GM12872 (cell line): ENCODE data around the gene GNAT1.

Experiments
- CTCF ChIP-seq: IDR thresholded peaks from 3 replicates; pipeline ENCODE4 v1.5.1; 2011; ENCODE audit warnings: low read depth, mild to moderate bottlenecking, low read length, moderate library complexity; ENCODE audit not compliant: insufficient read depth

Gene GNAT1

GRCh38 chr3:50213373-50213772, 22.0 kb downstream of the GNAT1 start:
- TF ChIP-seq CTCF, result no peak

GRCh38 chr3:50214824-50215223, 23.4 kb downstream of the GNAT1 start:
- TF ChIP-seq CTCF, result no peak

- no peak for TF ChIP-seq CTCF
Observed at GRCh38 chr3:50215529-50215928, 24.1 kb downstream of the GNAT1 start.

- no peak for TF ChIP-seq CTCF
Observed at GRCh38 chr3:50217681-50218080, 26.3 kb downstream of the GNAT1 start.

GRCh38 chr3:50218448-50218847, 27.0 kb downstream of the GNAT1 start:
- no peak for TF ChIP-seq CTCF

- TF ChIP-seq CTCF, result no peak
Observed at GRCh38 chr3:50219285-50219684, 27.9 kb downstream of the GNAT1 start.

- TF ChIP-seq CTCF, result no peak
Observed at GRCh38 chr3:50220109-50220508, 28.7 kb downstream of the GNAT1 start.

GRCh38 chr3:50221051-50221410, 29.6 kb downstream of the GNAT1 start:
- no peak for TF ChIP-seq CTCF
